KG1 (cell line): ENCODE results near the gene KIAA1958.
"Not testable (repeated sequence)": the region's sequence is repeated elsewhere in the genome, so short reads cannot be mapped to it uniquely, and the experiment has no call there.

ENCODE experiments used
- DNase-seq: peaks from one replicate; lab custom pipeline; 2025; lab: John Stamatoyannopoulos, UW

The KIAA1958 gene

GRCh38 chr9:112555844-112556482, 69.3 kb downstream of the KIAA1958 start:
- DNase-seq, result no peak

DNA sequence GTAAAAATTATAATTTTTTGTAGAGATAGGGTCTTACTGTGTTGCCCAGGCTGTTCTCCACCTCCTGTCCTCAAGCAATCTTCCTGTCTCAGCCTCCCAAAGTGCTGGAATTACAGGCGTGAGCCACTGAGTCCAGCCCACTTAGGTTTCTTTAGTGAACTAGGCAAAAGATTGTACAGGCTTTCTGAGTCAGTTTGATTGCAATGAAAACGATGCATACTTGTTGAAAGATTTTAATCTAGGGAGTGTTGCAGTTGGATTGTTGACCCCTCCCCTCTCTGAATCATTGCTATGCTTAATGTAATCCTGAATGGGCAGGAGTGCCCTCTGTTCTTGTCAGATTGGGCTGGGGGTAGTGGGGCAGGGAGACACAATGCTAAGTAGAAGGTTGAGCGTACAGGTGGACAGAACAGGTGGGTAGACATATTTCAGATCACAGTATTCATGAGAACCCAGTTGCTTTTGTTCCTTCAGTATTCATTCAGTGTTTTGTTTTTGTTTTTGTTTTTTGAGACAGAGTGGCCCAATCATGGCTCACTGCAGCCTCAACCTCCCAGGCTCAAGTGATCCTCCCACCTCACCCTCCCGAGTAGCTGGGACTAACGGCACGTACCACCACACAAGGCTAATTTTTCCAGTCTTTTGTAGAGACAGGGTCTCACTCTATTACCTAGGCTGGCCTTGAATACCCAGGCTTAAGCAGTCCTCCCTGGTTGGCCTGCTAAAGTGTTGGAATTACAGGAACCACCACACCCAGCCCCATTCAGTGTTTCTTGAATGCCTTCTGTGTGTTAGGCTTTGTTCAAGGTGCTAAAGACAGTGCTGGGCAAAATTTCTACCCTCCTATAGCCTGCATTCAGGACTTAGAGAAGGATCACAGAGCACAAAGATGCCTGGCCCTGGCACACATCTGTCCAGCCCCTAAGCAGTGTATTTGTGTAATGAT, 70.1 kb downstream of the KIAA1958 start:
- no peak for DNase-seq

DNA sequence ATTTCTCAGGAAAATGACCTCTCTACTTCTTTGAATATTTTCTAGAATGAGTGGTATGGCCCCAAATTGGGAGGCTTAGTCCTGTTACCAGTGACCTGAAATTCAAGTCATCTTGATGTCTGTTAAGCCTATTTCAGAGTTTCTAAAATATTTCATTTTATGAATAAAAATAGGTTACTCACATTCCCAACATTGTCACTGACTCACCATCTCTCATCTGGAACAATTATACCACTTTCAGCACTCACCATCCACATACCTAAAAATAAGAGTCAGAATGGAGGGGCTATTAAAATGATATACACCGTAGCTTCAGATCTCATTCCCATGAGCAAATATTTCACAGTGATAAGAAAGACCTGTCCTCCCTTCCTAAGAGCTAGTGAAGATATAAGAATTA, 71.8 kb downstream of the KIAA1958 start:
- DNase-seq, result no peak

DNA sequence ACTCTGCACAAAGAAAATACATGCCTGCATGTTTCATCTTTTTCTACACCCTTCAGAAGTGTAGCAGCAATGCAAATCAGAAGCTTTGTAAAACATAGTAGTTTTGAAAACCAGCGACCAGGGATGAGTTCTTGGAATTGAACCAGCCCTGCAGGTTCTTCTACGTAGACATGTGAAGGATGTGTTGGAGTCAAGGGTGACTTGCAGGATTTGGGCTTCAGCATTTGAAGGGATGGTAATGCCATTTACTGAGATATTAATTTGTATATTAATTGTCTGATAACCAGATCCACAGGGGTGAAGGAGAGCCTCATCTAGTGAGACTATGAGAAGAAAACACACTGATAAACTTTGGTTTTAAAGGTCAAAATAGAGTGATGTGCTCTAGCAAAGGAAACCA, 72.4 kb downstream of the KIAA1958 start:
- DNase-seq, result no peak

DNA sequence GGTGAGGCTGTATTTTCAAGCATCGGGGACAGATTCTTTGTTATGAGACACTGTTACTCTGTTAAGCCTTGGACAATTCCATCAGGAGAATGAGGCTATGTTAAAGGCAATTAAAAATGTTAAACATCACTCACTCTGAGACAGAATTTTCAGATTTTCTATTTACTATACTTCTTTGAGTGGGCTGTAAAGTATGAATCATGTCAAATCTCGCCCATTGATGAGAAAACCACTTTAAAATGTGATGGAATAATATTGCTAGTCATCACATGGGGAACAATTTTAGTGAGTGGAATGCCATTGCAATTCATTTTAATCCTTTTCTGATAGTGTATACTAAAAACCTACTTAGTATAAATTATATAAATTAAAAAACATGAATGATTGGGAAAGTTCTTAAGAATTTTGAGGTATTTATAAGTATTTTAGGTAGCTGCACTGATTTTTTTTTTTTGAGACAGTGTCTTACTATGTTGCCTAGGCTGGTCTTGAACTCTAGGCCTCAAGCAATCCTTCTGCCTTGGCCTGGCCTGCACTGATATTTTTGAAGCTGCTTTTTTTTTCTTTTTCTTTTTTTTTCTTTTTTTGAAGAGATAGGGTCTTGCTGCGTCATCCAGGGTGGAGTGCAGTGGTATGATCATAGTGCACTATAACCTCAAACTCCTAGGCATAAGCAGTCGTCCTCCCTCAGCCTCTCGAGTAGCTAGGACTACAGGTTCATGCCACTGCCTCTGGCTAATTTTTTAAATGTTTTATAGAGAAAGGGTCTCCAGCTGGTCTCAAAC, 73.2 kb downstream of the KIAA1958 start:
- DNase-seq, result no peak

DNA sequence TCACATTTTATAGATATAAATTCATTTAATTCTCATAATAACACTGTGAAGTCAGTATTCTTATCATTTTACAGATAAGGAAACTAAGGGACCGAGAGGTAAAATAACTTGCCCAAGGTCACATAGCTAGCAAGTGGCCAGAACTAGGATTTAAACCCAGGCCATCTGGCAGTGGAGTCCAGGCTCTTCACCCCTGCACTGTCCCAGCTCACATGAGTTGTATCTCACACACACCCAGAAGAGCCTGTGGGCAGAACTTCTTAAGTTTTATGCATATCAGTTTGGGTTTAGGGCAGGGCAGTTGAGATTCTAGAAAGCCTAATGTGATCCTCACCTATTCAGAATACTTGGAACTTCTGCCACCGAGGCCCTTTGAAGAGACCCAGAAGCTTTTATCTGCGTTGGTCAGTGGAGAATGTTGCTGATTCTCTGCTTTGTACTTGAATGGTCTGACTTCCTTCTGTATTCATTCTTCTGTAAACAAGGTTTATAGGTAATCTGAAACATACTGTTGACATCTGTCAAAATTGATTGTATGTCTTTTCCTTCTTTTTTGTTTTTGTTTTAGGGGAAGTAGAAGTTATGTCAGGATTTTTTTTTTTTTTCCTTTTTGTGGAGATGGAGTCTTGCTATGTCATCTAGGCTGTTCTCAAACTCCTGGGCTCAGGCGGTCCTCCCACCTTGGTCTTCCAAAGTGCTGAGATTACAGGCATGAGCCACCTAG, 75.8 kb downstream of the KIAA1958 start:
- DNase-seq, result no peak

- DNase-seq, result no peak
Measured at GRCh38 chr9:112569186-112569585, 82.6 kb downstream of the KIAA1958 start.

DNA sequence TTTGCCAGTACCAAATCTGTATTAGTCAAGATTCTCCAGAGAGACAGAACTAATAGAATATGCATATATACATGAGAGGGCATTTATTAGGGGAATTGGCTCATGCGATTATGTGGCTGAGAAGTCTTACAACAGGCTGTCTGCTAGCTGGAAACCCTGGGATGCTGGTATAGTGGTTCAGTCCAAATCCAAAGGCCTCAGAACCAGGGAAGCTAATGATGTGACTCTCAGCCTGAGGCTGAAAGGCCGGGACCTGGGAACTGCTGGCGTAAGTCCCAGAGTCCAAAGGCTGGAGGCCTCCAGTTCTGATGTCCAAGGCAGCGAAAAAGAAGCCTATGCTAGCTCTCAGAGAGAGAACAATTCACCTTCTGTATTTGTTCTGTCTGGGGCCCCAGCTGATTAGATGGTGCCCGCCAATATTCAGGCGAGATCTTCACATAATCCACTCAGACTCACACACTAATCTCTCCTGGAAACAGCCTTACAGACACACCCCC, 84.1 kb downstream of the KIAA1958 start:
- DNase-seq, result no peak

DNA sequence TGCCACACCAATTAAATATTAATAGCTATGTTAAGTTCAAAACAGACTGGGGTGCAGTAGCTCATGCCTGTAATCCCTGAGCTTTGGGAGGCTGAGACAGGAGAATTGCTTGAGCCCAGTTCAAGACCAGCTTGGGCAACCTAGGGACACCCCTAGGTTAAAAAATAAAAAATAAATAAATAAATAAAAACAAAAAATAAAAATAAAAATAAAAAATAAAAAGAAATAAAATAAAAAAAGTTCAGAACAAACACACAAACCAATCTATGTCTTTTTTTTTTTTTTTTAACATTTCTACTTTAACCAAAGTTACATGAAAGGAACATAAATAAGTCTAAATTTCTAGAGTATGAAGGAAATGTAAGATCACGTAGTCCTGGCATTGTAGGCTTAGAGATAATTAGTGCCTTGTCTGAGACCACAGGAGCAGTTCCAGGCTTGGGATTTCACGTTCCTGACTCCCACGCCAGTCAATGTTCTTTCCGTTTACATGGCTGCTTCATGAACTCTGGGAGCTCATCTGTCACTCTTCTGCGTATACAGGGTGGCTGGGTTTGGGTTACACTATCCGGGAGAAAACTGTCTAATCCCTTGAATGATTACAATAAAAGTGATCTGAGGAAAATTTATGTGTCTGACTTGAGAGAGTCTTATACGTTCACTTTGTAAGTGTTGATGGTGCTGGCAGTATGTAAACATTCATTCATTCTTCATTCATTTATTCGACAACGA, 85.2 kb downstream of the KIAA1958 start:
- no peak for DNase-seq

DNA sequence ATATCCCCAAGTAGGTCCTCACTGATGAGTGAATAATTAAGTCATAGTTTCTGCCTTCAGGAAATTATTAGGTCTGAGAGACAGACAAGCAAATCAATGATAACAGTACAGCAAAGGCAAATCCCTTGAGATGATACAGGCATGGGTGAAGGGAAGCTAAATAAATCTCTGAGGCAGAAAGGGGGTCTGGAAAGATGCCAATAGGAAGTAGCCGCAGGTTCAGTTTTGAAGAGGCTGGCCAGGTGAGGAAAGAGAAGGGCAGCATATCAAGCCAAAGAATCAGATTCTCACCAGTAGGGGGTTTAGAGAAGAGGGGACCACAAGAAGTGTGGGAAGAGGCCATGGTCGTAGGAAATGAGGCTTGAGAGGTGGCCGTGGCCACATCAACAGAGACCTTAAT, 85.8 kb downstream of the KIAA1958 start:
- no peak for DNase-seq

GRCh38 chr9:112574008-112574407, 87.4 kb downstream of the KIAA1958 start:
- no peak for DNase-seq

GRCh38 chr9:112575107-112575506, 88.5 kb downstream of the KIAA1958 start:
- no peak for DNase-seq

DNA sequence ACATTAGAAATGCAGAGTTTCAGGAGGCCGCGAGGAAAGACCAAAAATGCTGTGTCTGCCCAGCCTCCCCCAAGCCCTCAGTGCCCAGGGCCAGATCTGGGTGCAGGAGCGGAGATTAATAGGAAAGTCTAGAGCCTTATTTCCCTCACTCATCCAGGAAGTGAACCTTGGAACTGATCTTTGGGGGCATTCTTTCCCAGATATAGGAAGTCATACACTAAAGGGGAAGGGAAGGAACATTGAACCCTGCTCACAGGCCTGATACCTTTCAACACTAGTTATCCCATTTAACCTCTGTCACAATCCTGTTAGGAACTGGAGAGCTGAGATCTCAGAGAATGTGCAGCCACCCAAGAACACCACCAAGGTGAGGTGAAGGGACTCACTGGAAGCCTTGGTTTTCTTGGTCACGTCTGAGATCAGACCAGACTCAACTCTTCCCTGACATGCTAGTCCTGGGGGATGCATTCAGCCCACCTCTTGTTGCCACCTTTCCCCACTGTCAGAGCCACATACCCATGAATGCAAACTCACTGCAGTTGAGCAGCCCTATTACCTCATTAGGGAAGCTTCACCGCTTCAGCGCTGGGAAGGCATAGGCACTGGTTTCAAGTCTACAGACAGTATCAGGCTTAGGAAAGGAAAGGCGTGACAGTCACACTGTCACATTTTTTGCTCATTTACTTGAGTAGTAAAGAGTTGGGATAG, 95.0 kb downstream of the KIAA1958 start:
- DNase-seq, result no peak

GRCh38 chr9:112582371-112583262, 96.0 kb downstream of the KIAA1958 start:
- no peak for DNase-seq

GRCh38 chr9:112586599-112587155, 100.0 kb downstream of the KIAA1958 start:
- no peak for DNase-seq

DNA sequence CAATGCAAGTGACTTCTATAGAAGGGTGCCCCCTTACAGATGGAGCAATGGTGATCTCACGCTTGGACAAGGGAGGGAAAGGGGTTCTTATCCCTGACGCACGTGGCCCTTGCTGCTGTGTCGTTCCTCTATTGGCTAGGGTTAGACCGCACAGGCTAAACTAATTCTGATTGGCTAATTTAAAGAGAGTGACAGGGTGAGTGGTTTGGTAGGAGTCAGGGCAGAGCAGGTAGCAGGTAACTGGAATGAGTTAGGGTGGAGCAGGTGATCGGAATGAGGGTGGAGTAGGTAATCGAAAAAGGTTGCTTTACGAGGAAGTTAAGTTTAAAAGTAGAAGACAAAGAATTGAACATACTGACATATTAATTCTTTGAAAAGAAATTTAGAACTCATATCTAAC, 105.2 kb downstream of the KIAA1958 start:
- DNase-seq, result not testable (repeated sequence)

- no peak for DNase-seq
Measured at GRCh38 chr9:112599732-112600131, 113.1 kb downstream of the KIAA1958 start.

DNA sequence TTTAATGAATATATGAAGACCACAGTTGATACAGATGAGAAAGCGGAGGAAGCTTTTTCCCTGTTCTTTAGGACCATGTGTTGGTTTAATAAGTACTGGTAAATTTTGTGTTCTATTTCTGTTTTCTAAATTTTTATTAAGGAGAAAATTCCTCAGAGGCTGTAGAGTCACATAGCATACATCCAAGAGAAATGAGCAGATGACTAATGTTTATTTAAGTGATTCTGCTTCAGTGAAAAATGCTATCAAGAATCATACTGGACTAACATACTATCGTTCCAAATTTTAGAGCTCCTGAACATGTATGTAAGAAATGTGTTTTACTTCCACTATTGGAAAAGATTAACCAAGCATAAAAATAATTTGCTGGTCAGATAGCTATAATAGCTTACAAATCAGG, 115.0 kb downstream of the KIAA1958 start:
- DNase-seq, result no peak

GRCh38 chr9:112604790-112605189, 118.2 kb downstream of the KIAA1958 start:
- DNase-seq, result no peak
